IPS-NIHi7 (cell line): ENCODE results near the gene CARMIL1.
"Not testable (repeated sequence)": the region's sequence is repeated elsewhere in the genome, so short reads cannot be mapped to it uniquely, and the experiment has no call there.

Source experiments
- DNase-seq: peaks from one replicate; pipeline ENCODE4 v3.0.0; 2012; ENCODE audit warnings: mixed read lengths; ENCODE audit errors: extremely low spot score

CARMIL1 gene

DNA sequence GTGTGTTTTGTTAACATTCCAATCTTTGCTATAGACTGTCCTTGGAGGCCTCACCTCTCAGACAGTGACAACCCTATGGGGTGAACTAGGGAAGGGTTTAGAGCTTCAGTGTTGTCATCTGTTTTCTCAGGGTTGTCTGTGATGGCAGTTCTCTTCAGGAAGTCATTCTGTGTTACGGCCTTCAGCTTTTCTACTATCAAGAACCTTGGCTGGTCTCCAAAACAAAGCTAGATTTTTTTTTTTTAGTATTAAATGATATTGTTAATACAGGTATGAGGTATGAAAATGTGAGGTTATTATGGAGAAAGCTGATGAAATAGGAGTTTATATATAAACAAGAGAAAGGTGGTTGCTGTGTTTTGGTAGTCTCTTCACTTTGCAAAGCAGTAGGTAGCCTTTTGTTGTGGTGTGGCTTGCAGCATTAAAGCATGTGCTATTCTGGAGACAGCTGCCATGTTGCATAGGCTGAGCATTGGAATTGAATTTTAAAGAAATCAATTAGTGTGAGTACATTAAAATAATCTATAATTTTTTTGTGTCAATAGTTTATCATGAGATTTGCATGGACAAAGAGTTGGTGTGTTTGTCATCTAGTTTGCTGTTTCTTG, 162.6 kb downstream of the CARMIL1 start:
- DNase-seq: no peak

- no peak for DNase-seq
Observed at GRCh38 chr6:25442898-25443297, 163.7 kb downstream of the CARMIL1 start.

- DNase-seq: not testable (repeated sequence)
Observed at GRCh38 chr6:25444521-25444920, 165.3 kb downstream of the CARMIL1 start.

DNA sequence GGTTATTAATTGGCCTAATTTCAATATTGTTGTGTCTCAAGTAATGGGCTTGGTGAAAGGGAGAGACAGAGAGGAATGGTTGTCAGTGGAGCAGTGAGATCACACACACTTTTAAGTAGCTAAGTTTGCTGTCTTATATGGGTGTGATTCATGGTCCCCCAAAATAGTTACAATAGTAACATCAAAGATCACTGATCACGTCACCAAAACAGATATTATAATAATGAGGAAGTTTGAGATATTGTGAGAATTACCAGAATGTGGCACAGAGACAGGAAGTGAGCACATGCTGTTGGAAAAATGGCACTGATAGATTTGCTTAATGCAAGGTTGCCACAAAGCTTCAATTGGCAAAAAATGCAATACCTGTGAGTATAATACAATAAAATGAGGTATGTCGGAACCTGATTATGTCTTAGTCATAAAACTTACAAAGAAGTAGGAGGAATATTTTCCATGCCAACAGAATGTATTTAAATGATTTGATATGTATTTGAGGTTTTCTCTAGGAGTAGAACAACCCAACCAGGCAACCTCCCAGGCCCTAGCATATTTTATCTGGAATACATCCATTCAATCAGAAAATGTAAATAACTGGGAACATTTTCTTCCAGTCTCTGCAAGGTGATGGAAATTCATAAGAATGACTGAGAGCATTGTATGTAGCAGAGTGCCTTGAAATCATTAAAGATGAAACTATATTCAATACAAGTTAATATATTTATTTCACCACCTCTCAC, 167.8 kb downstream of the CARMIL1 start:
- no peak for DNase-seq

GRCh38 chr6:25447570-25447929, 168.4 kb downstream of the CARMIL1 start:
- no peak for DNase-seq

- DNase-seq: peak; percentile 28
Observed at GRCh38 chr6:25448965-25449538, 169.9 kb downstream of the CARMIL1 start.

GRCh38 chr6:25449774-25450173, 170.6 kb downstream of the CARMIL1 start:
- peak; percentile 69 for DNase-seq

- DNase-seq: no peak
Observed at GRCh38 chr6:25450469-25451198, 171.5 kb downstream of the CARMIL1 start.

DNA sequence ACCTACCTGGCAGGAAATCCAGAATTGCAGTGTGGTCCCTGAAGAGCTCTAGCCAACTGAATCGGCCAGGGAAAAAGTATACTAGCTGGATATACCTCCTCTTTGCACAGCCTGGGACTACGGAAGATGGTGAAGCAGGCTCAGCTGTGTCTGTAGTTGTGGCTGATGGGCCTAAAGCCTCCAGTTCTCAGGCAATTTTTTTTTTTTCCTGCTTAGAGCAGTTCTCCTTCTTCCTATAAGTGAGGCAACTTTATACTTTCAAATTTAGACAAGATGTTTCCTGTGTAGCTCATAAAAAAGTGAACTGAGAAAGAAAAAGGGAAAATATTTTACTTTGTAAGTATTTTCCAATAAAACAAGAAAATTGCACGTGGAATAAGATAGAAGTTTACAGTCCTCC, 172.9 kb downstream of the CARMIL1 start:
- no peak for DNase-seq

- DNase-seq: no peak
Observed at GRCh38 chr6:25453288-25453687, 174.1 kb downstream of the CARMIL1 start.

DNA sequence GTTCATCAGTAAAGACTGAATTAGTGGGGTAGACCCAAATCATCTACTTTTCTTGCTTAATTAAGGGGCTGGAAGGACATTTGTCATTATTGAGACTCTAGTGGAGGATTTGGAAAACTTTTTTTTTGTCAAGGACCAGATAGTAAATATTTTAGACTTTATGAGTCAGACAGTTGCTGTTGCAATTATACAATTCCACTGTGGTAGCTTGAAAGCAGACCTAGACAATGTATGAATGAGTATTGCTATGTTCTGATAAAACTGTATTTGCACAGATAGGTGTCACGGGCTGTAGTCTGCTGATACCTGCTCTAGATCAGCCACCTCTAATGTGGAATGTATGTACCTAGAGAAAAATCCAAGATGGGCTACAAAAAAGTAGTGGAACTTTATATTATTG, 175.0 kb downstream of the CARMIL1 start:
- no peak for DNase-seq

DNA sequence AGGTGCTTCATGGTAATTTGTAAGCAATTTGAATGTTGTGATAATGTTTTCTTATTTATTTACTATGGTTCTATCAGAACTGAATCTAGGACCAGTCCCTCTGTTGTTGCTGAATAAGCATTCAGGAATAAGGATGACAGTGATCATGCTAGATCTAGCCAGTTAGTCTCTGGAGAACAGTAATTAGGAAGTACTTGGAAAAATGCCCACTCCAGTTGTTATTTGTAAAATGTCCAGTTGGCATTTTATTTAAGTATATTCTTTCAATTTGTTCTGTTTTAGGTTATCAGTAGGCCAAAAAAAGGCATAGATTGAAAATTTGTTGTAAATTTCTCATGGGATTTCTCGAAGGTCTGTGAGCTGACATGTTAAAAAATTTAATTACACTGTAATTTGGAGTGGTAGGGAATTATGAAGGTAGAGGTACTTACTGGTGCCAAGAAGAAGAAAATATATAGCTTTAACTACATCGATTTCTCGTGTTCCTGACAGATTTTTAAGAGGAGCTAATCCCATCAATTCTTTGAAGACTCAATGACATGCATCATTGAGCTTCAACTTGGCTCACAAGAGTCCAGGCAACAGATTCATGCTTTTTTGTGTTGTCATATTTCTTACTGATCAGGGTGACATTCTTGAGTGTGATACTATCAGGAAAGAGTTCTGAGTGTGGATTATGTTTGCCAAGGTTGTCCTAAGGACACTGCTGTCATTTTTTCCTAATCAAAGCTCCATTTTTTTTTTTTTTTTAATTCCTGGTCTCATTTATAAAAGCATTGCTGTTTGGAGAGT, 177.3 kb downstream of the CARMIL1 start:
- DNase-seq: no peak

GRCh38 chr6:25457516-25457915, 178.3 kb downstream of the CARMIL1 start:
- no peak for DNase-seq

DNA sequence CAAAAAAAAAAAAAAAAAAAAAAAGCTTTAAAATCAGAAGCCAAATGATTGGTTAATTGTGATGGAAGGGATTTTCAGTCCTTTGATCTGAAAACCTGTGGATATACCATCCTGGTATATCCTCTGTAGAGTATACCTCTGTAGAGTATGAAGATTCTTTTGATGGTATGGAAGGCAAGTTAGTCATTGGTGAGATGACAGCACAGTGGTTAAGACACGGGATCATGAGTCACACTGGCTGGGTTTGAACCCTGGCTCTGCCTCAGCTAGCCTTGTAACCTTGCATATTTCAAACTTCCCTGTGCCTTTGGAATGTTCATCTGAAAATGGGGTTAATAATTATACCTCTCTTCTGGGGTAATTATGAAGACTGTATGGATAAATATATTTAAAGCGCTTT, 179.3 kb downstream of the CARMIL1 start:
- no peak for DNase-seq

- DNase-seq: peak; percentile 17
Observed at GRCh38 chr6:25462235-25462897, 183.2 kb downstream of the CARMIL1 start.

DNA sequence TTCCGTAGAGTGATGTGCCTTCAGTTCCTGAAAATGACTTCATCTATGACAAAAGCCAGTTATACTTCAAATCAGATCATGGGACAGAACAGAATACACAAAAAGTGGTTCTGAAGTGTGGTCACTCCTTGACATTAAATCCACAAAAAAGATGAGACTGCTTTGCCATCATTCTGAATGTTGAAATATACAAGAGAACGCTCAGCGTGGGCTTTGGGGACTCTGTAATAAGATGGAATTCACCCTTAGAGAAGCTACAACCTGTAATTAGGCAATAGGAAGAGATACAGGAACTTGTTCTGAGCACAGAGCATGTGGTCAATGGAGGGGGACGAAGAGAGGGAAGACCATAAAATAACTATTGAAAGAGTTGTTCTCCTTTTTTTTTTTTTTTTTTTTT, 184.3 kb downstream of the CARMIL1 start:
- DNase-seq: no peak

GRCh38 chr6:25464225-25464624, 185.1 kb downstream of the CARMIL1 start:
- no peak for DNase-seq

- DNase-seq: no peak
Observed at GRCh38 chr6:25465941-25466340, 186.8 kb downstream of the CARMIL1 start.

DNA sequence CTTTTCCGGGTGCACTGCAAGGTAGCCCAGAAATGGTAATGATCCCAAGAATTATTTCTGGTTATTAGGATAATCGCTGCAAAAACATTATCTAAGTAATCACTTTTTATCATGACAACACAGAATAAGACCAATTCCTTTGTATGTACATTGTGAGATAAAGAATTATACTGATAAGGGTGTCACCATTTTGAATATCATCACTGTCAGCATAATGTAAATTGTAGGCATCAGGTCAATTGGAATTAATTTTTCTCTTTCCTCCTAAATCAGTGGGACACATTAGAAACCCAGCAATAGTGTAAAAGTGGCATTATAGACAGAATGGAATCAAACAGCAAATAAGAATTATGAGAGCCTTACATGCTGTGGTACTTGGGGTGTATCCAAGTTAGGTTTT, 189.7 kb downstream of the CARMIL1 start:
- DNase-seq: no peak

DNA sequence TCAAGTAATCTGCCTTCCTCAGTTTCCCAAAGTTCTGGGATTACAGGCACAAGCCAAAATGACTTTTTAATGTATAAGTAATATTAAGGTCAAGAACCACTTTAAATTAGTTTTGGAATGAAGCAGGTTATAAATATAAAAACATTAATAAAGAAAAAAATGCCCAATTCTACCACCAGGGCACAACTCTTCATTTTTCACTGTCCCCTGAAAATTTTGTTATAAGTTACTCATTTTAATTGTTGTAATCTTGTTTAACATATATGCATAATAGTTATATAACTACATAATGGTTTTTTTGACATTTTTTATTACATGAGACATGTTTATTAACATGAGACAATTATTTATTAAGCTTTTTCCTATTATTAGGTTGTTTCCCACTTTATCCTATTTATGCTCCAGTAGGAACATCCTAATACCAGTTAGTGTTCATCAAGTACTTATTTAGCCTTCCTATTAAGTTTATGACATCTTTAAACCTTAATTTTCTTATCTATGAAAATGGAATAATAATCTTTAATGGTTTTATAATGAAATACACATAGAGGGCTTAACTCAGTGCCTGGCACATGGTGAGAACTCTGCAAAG, 190.7 kb downstream of the CARMIL1 start:
- no peak for DNase-seq

DNA sequence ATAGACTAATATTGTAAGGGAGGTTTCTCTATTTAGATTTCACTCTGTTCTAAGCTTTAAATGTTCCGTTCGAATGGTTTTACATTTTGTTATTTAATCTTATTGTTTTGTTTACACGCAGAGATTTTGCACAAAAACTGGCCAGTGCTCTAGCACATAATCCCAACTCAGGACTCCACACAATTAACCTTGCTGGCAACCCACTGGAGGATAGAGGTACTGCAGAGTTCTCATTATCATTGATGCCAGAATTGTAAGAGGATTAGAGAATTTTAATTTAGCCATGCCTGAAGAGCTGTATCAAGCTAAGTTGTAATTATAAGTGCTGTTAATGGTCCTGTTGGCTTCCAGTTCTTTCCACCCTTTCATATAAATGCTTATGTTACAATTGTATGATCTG, 193.1 kb downstream of the CARMIL1 start:
- no peak for DNase-seq
